Right atrium auricular region (tissue), 2 donors: Measurements from ENCODE around the gene AP1S2. TPM values are rescaled to one million over a fixed set of nuclear protein-coding genes. Genes with fewer than 3 reads are reported as not detected.

Experiments used
- DNase-seq: peaks from one replicate; pipeline ENCODE4 v3.0.0-alpha.2; 2019; ENCODE audit warnings: low spot score
- H3K27ac ChIP-seq, 2 donors: fragments of 200-600 bp; sonication (generic); 1 replicate in 1 of 2; 2 replicates in 1 of 2; pipeline ENCODE4 v1.5.1; 2016 to 2019
- H3K27me3 ChIP-seq, 2 donors: fragments of 200-600 bp; sonication (generic); one replicate each; pipeline versions ENCODE4 v1.5.1 to v1.6.0; 2017 to 2019
- H3K36me3 ChIP-seq: fragments of 200-600 bp; sonication (generic); one replicate; pipeline ENCODE4 v1.5.1; 2016
- H3K4me1 ChIP-seq, 2 donors: fragments of 200-600 bp; sonication (generic); one replicate each; pipeline versions ENCODE4 v1.5.1 to v1.6.0; 2017 to 2019
- H3K4me3 ChIP-seq, 2 donors: fragments of 200-600 bp; sonication (generic); 1 replicate in 1 of 2; 2 replicates in 1 of 2; pipeline ENCODE4 v1.5.1; 2017 to 2019; ENCODE audit warnings: mild to moderate bottlenecking in 1 of 2, moderate library complexity in 1 of 2
- H3K9me3 ChIP-seq, 2 donors: fragments of 200-600 bp; sonication (generic); one replicate each; pipeline ENCODE4 v1.5.1; 2019
- total RNA-seq, 2 donors: library from RNA; depleted of rRNA; stranded (reverse); fragments of >200 nt; gene quantifications; one replicate each; pipeline ENCODE4 v1.1.0, GENCODE V29; 2016
- TF ChIP-seq, protein P1 (sequence below), 2 donors: fragments of 200-600 bp; sonication (generic); IDR thresholded peaks; one replicate each; pipeline ENCODE4 v1.5.1; 2019; ENCODE audit warnings: antibody characterized with exemption in 2 of 2

AP1S2 gene
- total RNA-seq, 2 donors from 2014 or later = 101 to 184 TPM

GRCh38 chrX:15854080-15854655 lies 445 bp downstream of the AP1S2 start:
- no peaks in the 10 kb centered on the region for H3K9me3 ChIP-seq
- H3K27me3 ChIP-seq = no peaks in the 10 kb centered on the region
- H3K36me3 ChIP-seq = no peaks in the 10 kb centered on the region
- TF ChIP-seq, protein P1, sequence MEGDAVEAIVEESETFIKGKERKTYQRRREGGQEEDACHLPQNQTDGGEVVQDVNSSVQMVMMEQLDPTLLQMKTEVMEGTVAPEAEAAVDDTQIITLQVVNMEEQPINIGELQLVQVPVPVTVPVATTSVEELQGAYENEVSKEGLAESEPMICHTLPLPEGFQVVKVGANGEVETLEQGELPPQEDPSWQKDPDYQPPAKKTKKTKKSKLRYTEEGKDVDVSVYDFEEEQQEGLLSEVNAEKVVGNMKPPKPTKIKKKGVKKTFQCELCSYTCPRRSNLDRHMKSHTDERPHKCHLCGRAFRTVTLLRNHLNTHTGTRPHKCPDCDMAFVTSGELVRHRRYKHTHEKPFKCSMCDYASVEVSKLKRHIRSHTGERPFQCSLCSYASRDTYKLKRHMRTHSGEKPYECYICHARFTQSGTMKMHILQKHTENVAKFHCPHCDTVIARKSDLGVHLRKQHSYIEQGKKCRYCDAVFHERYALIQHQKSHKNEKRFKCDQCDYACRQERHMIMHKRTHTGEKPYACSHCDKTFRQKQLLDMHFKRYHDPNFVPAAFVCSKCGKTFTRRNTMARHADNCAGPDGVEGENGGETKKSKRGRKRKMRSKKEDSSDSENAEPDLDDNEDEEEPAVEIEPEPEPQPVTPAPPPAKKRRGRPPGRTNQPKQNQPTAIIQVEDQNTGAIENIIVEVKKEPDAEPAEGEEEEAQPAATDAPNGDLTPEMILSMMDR (IDR thresholded peaks at IDR 0.05) = peak in 1 of 2 donors; percentile 57
- H3K4me3 ChIP-seq = peak overlapping the region; percentile 63 to 75
- H3K27ac ChIP-seq = peak overlapping the region; percentile 87 to 93
- H3K4me1 ChIP-seq = peaks cover 0 to 21% of the 10 kb centered on the region in 2 donors
- DNase-seq = peak; percentile 62

GRCh38 chrX:15853586-15854079 lies 980 bp downstream of the AP1S2 start:
- TF ChIP-seq, protein P1 (IDR thresholded peaks at IDR 0.05) = no peak
- peak overlapping the region; percentile 87 to 93 for H3K27ac ChIP-seq
- no peaks in the 10 kb centered on the region for H3K36me3 ChIP-seq
- DNase-seq = no peak
- peak overlapping the region; percentile 63 to 75 for H3K4me3 ChIP-seq
- H3K27me3 ChIP-seq = no peaks in the 10 kb centered on the region
- peaks cover 0 to 21% of the 10 kb centered on the region in 2 donors for H3K4me1 ChIP-seq
- no peaks in the 10 kb centered on the region for H3K9me3 ChIP-seq

GRCh38 chrX:15849555-15849954 lies 5.1 kb downstream of the AP1S2 start:
- no peaks in the 10 kb centered on the region for H3K27me3 ChIP-seq
- peaks cover 0 to 7% of the 10 kb centered on the region in 2 donors for H3K4me1 ChIP-seq
- TF ChIP-seq, protein P1 (IDR thresholded peaks at IDR 0.05) = peak in 1 of 2 donors; percentile 35
- no peak for DNase-seq
- peak overlapping the region; percentile 41 to 77 for H3K27ac ChIP-seq
- peaks cover 6% of the 10 kb centered on the region for H3K36me3 ChIP-seq
- H3K9me3 ChIP-seq = no peaks in the 10 kb centered on the region
- no peak overlapping the region for H3K4me3 ChIP-seq

DNA sequence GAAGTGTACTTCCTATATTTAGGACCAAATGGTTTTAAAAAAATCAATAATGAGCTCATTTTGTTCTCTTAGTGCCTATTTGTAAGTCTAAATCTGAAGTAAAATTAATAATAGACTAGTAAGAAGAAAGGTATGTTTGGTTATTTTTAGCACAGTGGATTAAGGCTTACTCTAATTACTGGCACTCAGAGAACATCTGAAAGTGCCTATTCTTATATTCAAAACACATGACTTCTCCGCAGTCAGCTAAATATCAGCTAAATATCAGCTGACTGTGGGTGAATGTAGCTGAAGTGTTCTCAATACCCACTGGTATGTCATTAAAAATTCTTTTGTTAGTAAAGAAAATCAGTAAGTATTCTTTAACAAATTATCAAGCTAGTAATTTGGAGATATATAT lies 6.0 kb downstream of the AP1S2 start:
- H3K27ac ChIP-seq = peak overlapping the region; percentile 41 to 77
- H3K4me3 ChIP-seq = no peak overlapping the region
- H3K4me1 ChIP-seq = peaks cover 0 to under 1% of the 10 kb centered on the region in 2 donors
- H3K27me3 ChIP-seq = no peaks in the 10 kb centered on the region
- no peak for DNase-seq
- TF ChIP-seq, protein P1 (IDR thresholded peaks at IDR 0.05) = no peak
- peaks cover 6% of the 10 kb centered on the region for H3K36me3 ChIP-seq
- H3K9me3 ChIP-seq = no peaks in the 10 kb centered on the region

DNA sequence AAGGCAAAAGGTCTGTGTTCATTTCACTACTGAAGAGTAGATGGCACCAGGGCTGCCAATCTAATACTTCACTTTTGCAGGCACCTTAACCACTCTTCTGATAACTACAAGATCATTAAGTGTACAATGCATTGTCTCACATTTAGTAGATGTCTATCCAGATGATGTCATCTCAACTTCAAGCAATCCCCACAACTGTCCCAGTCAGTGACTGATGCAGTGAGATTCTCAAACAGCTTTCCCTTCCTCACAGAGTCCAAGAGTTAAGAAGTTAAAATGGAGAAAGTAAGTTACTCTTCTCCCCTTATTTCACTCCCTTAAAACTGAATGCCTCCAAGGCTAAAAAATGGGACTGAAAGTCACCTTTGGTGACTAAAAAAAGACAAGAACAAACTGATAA lies 10.7 kb downstream of the AP1S2 start:
- H3K4me3 ChIP-seq = no peak overlapping the region
- H3K27ac ChIP-seq = no peak overlapping the region
- no peaks in the 10 kb centered on the region for H3K9me3 ChIP-seq
- peaks cover 6% of the 10 kb centered on the region for H3K36me3 ChIP-seq
- H3K27me3 ChIP-seq = no peaks in the 10 kb centered on the region
- no peaks in the 10 kb centered on the region for H3K4me1 ChIP-seq
- TF ChIP-seq, protein P1 (IDR thresholded peaks at IDR 0.05) = no peak
- no peak for DNase-seq
